ENCODE measurements around the gene TP53TG3C.
"Not testable (repeated sequence)": the region's sequence is repeated elsewhere in the genome, so short reads cannot be mapped to it uniquely, and the experiment has no call there.

TP53TG3C gene
- 0 reads per million in 2 donors for total RNA-seq

- DNase-seq: not testable (repeated sequence)
Measured at GRCh38 chr16:33193926-33194325, at the start of gene TP53TG3C. TSS of gene TP53TG3C (plus strand) at chr16:33194226. CDS start at chr16:33194294, 68 bp downstream.

Data from T-helper 2 cell (primary cell).